ENCODE measurements around the gene DNAJA1. TPM values are rescaled to one million over a fixed set of nuclear protein-coding genes. Genes with fewer than 3 reads are reported as not detected.
A peak's percentile ranks its signal among the peaks of the same experiment; 100 is the strongest.
"Not testable (repeated sequence)": the region's sequence is repeated elsewhere in the genome, so short reads cannot be mapped to it uniquely, and the experiment has no call there.

Gene DNAJA1
- total RNA-seq, 6 donors from 2014 or later = 35.6 to 141 (median 94.0) TPM

GRCh38 chr9:32992595-32993238 lies 32.4 kb upstream of the DNAJA1 start:
- no peak overlapping the region for H3K4me3 ChIP-seq
- no peaks in the 10 kb centered on the region for H3K9me3 ChIP-seq
- TF ChIP-seq POLR2AphosphoS5 (IDR thresholded peaks at IDR 0.05) = no peak
- TF ChIP-seq EP300 (IDR thresholded peaks at IDR 0.05) = no peak
- no peak for TF ChIP-seq CTCF (IDR thresholded peaks at IDR 0.05)
- no peak for TF ChIP-seq POLR2A (IDR thresholded peaks at IDR 0.05)
- H3K4me1 ChIP-seq = peaks cover 0 to 13% (median 0%) of the 10 kb centered on the region in 4 donors
- DNase-seq (no peak), ATAC-seq (ENCODE audit: low FRiP score in 2 of 2) (no peak)
- no peak overlapping the region for H3K27ac ChIP-seq
- WGBS, 2 donors = 68 to 74% methylated on average over 3 of the region's 3 CpGs
- H3K27me3 ChIP-seq = no peaks in the 10 kb centered on the region
- H3K36me3 ChIP-seq = peaks cover 8 to 54% (median 34%) of the 10 kb centered on the region in 4 donors

- Histone ChIP-seq H3K4me1 (peaks cover 11 to 19% (median 13%) of the 10 kb centered on the region in 4 donors), H3K27ac (peak overlapping the region; percentile 90 to 97 (median 92)), H3K36me3 (peaks cover 5 to 16% (median 11%) of the 10 kb centered on the region in 4 donors), H3K4me3 (peak overlapping the region; percentile 83 to 87 (median 85))
- H3K9me3 ChIP-seq, DNase-seq, H3K27me3 ChIP-seq: not testable (repeated sequence)
- WGBS, 2 donors = 10 to 12% methylated on average over 12 of the region's 12 CpGs
- ATAC-seq (ENCODE audit: low FRiP score in 2 of 2) = peak in 1 of 2 donors; percentile 13
These were observed 24.4 kb upstream of the DNAJA1 start for GRCh38 chr9:33000682-33001055.

- H3K4me3 ChIP-seq; H3K9me3 ChIP-seq; H3K27me3 ChIP-seq; DNase-seq; ATAC-seq (ENCODE audit: low FRiP score in 2 of 2); H3K27ac ChIP-seq; H3K36me3 ChIP-seq: not testable (repeated sequence)
- peaks cover 7 to 13% (median 8%) of the 10 kb centered on the region in 4 donors for H3K4me1 ChIP-seq
These were observed 19.7 kb upstream of the DNAJA1 start for GRCh38 chr9:33005335-33005734.

- DNase-seq = no peak
- TF ChIP-seq CTCF (IDR thresholded peaks at IDR 0.05) (no peak), POLR2A (IDR thresholded peaks at IDR 0.05) (no peak), POLR2AphosphoS5 (IDR thresholded peaks at IDR 0.05) (no peak), EP300 (IDR thresholded peaks at IDR 0.05) (no peak)
- no peak overlapping the region for H3K4me3 ChIP-seq
- no peaks in the 10 kb centered on the region for H3K4me1 ChIP-seq
- no peaks in the 10 kb centered on the region for H3K27me3 ChIP-seq
- no peak for ATAC-seq (ENCODE audit: low FRiP score in 2 of 2)
- no peaks in the 10 kb centered on the region for H3K9me3 ChIP-seq
- 86 to 89% methylated on average over 4 of the region's 4 CpGs for WGBS, 2 donors
- no peak overlapping the region for H3K27ac ChIP-seq
- H3K36me3 ChIP-seq = no peaks in the 10 kb centered on the region
These were observed 17.3 kb upstream of the DNAJA1 start for GRCh38 chr9:33007755-33008154.

- WGBS, 2 donors = 72 to 81% methylated on average over 3 of the region's 3 CpGs
- H3K9me3 ChIP-seq = no peaks in the 10 kb centered on the region
- no peak overlapping the region for H3K4me3 ChIP-seq
- peak in 1 of 2 donors; percentile 34 for ATAC-seq (ENCODE audit: low FRiP score in 2 of 2)
- H3K4me1 ChIP-seq = no peaks in the 10 kb centered on the region
- no peak for TF ChIP-seq POLR2A (IDR thresholded peaks at IDR 0.05)
- no peak for TF ChIP-seq CTCF (IDR thresholded peaks at IDR 0.05)
- no peak for TF ChIP-seq POLR2AphosphoS5 (IDR thresholded peaks at IDR 0.05)
- no peak for TF ChIP-seq EP300 (IDR thresholded peaks at IDR 0.05)
- no peak overlapping the region for H3K27ac ChIP-seq
- no peaks in the 10 kb centered on the region for H3K36me3 ChIP-seq
- no peak for DNase-seq
- H3K27me3 ChIP-seq = no peaks in the 10 kb centered on the region
These were observed 13.2 kb upstream of the DNAJA1 start for GRCh38 chr9:33011831-33012230.

Measured in upper lobe of left lung (tissue), 6 donors.